ENCODE results near the gene HOXB6. TPM values are rescaled to one million over a fixed set of nuclear protein-coding genes. Genes with fewer than 3 reads are reported as not detected.

Gene HOXB6
- total and polyA plus RNA-seq, 5 donors = 0.74 to 1.8 (median 1.1) TPM

- 72% methylated on average over 6 of the region's 6 CpGs for WGBS
- H3K4me3 ChIP-seq (ENCODE audit: low read length) = no peak overlapping the region
- peak overlapping the region; percentile 34 for H3K27ac ChIP-seq (ENCODE audit: low read length)
- intact Hi-C loops (cut with DNase I) = no loop called here
- ATAC-seq = no peak
- no peak for DNase-seq
- no peaks in the 10 kb centered on the region for H3K9me3 ChIP-seq (ENCODE audit: control insufficient read depth, low read length)
- peaks cover 8% of the 10 kb centered on the region for H3K4me1 ChIP-seq (ENCODE audit: control insufficient read depth, insufficient read depth, low read length)
- no peaks in the 10 kb centered on the region for H3K27me3 ChIP-seq (ENCODE audit: control insufficient read depth, insufficient read depth)
These were observed 37.6 kb downstream of the HOXB6 start for GRCh38 chr17:48567209-48567608.

DNA sequence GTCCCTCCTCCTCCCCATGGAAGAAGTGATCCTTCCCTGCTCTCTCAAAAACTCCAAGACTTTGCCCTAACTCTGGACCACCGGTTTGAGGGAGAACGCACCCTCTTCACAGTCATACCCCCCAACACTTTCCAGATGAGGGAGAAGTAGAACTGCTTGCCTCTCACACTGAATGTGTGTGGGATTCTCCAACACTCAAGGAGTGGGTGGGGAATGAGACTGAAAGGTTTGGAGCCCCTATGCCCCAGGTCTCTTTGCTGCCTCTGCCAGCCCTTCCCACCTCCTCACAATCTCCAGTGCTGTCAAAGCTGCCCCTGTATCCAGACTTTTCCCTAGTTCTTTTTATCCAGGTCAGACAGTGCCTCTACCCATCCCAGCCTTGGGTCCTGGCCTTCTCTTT is 38.1 kb downstream of the HOXB6 start:
- H3K4me1 ChIP-seq (ENCODE audit: control insufficient read depth, insufficient read depth, low read length) = peaks cover 8% of the 10 kb centered on the region
- intact Hi-C loops (cut with DNase I) = no loop called here
- no peak overlapping the region for H3K27ac ChIP-seq (ENCODE audit: low read length)
- no peaks in the 10 kb centered on the region for H3K9me3 ChIP-seq (ENCODE audit: control insufficient read depth, low read length)
- H3K4me3 ChIP-seq (ENCODE audit: low read length) = no peak overlapping the region
- ATAC-seq = no peak
- 41% methylated on average over 2 of the region's 2 CpGs for WGBS
- DNase-seq = no peak
- H3K27me3 ChIP-seq (ENCODE audit: control insufficient read depth, insufficient read depth) = no peaks in the 10 kb centered on the region

GRCh38 chr17:48565925-48566710 is 38.7 kb downstream of the HOXB6 start:
- ATAC-seq = no peak
- WGBS = 57% methylated on average over 4 of the region's 4 CpGs
- Histone ChIP-seq H3K9me3 (ENCODE audit: control insufficient read depth, low read length) (no peaks in the 10 kb centered on the region), H3K27me3 (ENCODE audit: control insufficient read depth, insufficient read depth) (no peaks in the 10 kb centered on the region), H3K4me1 (ENCODE audit: control insufficient read depth, insufficient read depth, low read length) (peaks cover 8% of the 10 kb centered on the region), H3K4me3 (ENCODE audit: low read length) (no peak overlapping the region), H3K27ac (ENCODE audit: low read length) (no peak overlapping the region)
- intact Hi-C loops (cut with DNase I) = no loop called here
- no peak for DNase-seq

GRCh38 chr17:48565022-48565554 is 39.7 kb downstream of the HOXB6 start:
- Histone ChIP-seq H3K4me1 (ENCODE audit: control insufficient read depth, insufficient read depth, low read length) (peaks cover 6% of the 10 kb centered on the region), H3K27me3 (ENCODE audit: control insufficient read depth, insufficient read depth) (no peaks in the 10 kb centered on the region), H3K4me3 (ENCODE audit: low read length) (peak overlapping the region; percentile 41)

GRCh38 chr17:48564188-48565021 is 40.4 kb downstream of the HOXB6 start:
- DNase-seq (peak in 1 of 3 donors; percentile 59), ATAC-seq (peak; percentile 51 to 52)
- H3K4me3 ChIP-seq (ENCODE audit: low read length) = peak overlapping the region; percentile 41
- no peaks in the 10 kb centered on the region for H3K9me3 ChIP-seq (ENCODE audit: control insufficient read depth, low read length)
- intact Hi-C loops (cut with DNase I) = no loop called here
- H3K4me1 ChIP-seq (ENCODE audit: control insufficient read depth, insufficient read depth, low read length) = peaks cover 6% of the 10 kb centered on the region
- H3K27me3 ChIP-seq (ENCODE audit: control insufficient read depth, insufficient read depth) = no peaks in the 10 kb centered on the region
- WGBS = 8% methylated on average over 73 of the region's 73 CpGs
- peak overlapping the region; percentile 1 for H3K27ac ChIP-seq (ENCODE audit: low read length)

More at GRCh38 chr17:48565022-48565554, 39.7 kb downstream of the HOXB6 start:
- ATAC-seq (no peak), DNase-seq (no peak)
- Histone ChIP-seq H3K9me3 (ENCODE audit: control insufficient read depth, low read length) (no peaks in the 10 kb centered on the region), H3K27ac (ENCODE audit: low read length) (no peak overlapping the region)
- intact Hi-C loops (cut with DNase I) = no loop called here
- WGBS = 54% methylated on average over 2 of the region's 2 CpGs

DNA sequence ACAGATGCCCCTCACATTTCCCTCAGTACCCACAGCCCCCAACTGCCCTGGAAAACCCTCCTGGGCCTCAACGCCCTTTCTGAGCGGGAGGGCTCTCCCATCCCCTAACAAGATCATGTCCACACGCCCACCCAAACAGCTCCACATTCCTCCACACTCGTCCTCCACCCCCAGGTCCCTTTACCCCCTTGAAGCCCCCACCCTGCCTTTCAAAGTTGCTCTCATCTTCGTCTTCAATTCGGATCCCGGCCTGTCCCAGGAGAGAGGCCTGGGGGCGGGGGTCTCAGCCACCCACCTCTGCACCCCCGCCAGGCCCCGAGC is 41.0 kb downstream of the HOXB6 start:
- intact Hi-C loops (cut with DNase I) = no loop called here
- Histone ChIP-seq H3K4me1 (ENCODE audit: control insufficient read depth, insufficient read depth, low read length) (peaks cover 6% of the 10 kb centered on the region), H3K9me3 (ENCODE audit: control insufficient read depth, low read length) (no peaks in the 10 kb centered on the region), H3K27me3 (ENCODE audit: control insufficient read depth, insufficient read depth) (no peaks in the 10 kb centered on the region), H3K4me3 (ENCODE audit: low read length) (peak overlapping the region; percentile 41), H3K27ac (ENCODE audit: low read length) (no peak overlapping the region)
- ATAC-seq (no peak), DNase-seq (no peak)
- WGBS = 23% methylated on average over 10 of the region's 10 CpGs

DNA sequence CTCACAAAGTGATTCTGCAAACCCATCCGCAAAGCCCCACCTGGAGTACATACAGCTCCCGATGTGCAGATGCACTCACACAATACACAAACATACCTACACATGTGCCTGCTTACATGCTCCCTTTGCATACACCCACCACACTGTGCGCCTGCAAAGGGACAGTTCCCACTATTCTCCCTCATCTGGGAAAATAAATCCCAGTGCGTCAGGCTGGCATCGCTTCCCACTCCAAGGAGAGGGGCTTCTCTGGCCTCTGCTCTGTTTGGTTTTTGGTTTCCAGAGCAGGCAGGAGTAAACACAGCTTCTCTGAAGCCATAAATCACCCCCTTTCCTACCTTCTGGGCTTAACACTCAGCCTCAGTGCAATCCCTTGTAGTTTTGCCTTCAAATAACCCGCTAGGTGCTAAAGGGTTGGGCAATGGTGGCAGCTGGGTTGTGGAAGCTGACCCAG is 41.4 kb downstream of the HOXB6 start:
- Histone ChIP-seq H3K4me1 (ENCODE audit: control insufficient read depth, insufficient read depth, low read length) (peaks cover 6% of the 10 kb centered on the region), H3K27me3 (ENCODE audit: control insufficient read depth, insufficient read depth) (no peaks in the 10 kb centered on the region), H3K9me3 (ENCODE audit: control insufficient read depth, low read length) (no peaks in the 10 kb centered on the region), H3K4me3 (ENCODE audit: low read length) (no peak overlapping the region), H3K27ac (ENCODE audit: low read length) (peak overlapping the region; percentile 10)
- intact Hi-C loops (cut with DNase I) = no loop called here
- DNase-seq (no peak), ATAC-seq (no peak)
- WGBS = 70% methylated on average over 6 of the region's 6 CpGs

DNA sequence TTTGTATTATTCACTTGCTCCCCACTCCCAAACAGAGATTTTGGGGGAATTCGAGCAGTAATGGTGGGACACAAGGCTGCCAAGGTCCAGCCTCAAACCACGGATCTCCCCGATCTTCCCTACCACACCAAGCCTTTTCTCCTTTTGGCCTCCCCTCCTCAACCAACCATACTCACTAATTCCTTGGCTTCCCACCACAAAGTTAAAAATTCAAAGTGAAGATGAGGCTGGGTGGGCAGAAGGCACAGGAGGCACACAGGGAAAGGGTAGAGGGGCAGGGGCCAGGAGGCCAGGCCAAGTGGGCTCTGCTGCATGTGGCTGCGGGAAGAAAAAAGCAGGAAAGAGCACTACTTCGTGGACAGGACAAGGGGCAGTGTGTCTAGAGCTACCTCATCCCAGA is 41.9 kb downstream of the HOXB6 start:
- Histone ChIP-seq H3K9me3 (ENCODE audit: control insufficient read depth, low read length) (no peaks in the 10 kb centered on the region), H3K4me1 (ENCODE audit: control insufficient read depth, insufficient read depth, low read length) (peaks cover 6% of the 10 kb centered on the region), H3K27me3 (ENCODE audit: control insufficient read depth, insufficient read depth) (no peaks in the 10 kb centered on the region), H3K4me3 (ENCODE audit: low read length) (no peak overlapping the region), H3K27ac (ENCODE audit: low read length) (no peak overlapping the region)
- 58% methylated on average over 5 of the region's 5 CpGs for WGBS
- DNase-seq (no peak), ATAC-seq (no peak)
- intact Hi-C loops (cut with DNase I) = no loop called here

- intact Hi-C loops (cut with DNase I) = no loop called here
- WGBS = 67% methylated on average over 15 of the region's 15 CpGs
- no peaks in the 10 kb centered on the region for H3K27me3 ChIP-seq (ENCODE audit: control insufficient read depth, insufficient read depth)
These were observed 42.6 kb downstream of the HOXB6 start for GRCh38 chr17:48561884-48562810.

More at GRCh38 chr17:48561884-48562810, 42.6 kb downstream of the HOXB6 start:
- ATAC-seq = no peak
- Histone ChIP-seq H3K9me3 (ENCODE audit: control insufficient read depth, low read length) (no peaks in the 10 kb centered on the region), H3K4me3 (ENCODE audit: low read length) (no peak overlapping the region), H3K4me1 (ENCODE audit: control insufficient read depth, insufficient read depth, low read length) (peaks cover 4% of the 10 kb centered on the region), H3K27ac (ENCODE audit: low read length) (no peak overlapping the region)
- DNase-seq = no peak

Measured in right cardiac atrium (tissue), 5 donors.